Esophagus squamous epithelium (tissue), 4 donors: ENCODE results near the gene GNAT2.

Experiments
- CTCF ChIP-seq, 6 experiments: fragments of 450-650 bp in 4 of 6; fragments of 200-600 bp in 2 of 6; sonication (generic) in 2 of 6; IDR thresholded peaks; one replicate each; pipeline ENCODE4 v1.5.1; 2016 to 2019; ENCODE audit warnings: antibody characterized with exemption in 6 of 6, mild to moderate bottlenecking in 4 of 6, moderate library complexity in 4 of 6
- POLR2A ChIP-seq, 4 donors: fragments of 450-650 bp; IDR thresholded peaks; one replicate each; pipeline ENCODE4 v1.6.1; 2017; ENCODE audit warnings: antibody characterized with exemption in 4 of 4, mild to moderate bottlenecking in 4 of 4, moderate library complexity in 3 of 4

- TF ChIP-seq CTCF (IDR thresholded peaks at IDR 0.05) (no peak), POLR2A (IDR thresholded peaks at IDR 0.05) (no peak)
These were observed 59.4 kb downstream of the GNAT2 start for GRCh38 chr1:109559995-109560394.
